Inflammatory macrophage (primary cell): ENCODE results near the gene KDM4B.

Source experiments
- DNase-seq, 2 donors: peaks; one replicate each; pipeline ENCODE4 v3.0.0-alpha.2; 2020 to 2022

KDM4B gene

GRCh38 chr19:5051619-5052018 lies 82.7 kb downstream of the KDM4B start:
- no peak for DNase-seq

- DNase-seq: no peak
These were observed 83.6 kb downstream of the KDM4B start for GRCh38 chr19:5052515-5052914.

GRCh38 chr19:5052945-5053485 lies 84.1 kb downstream of the KDM4B start:
- DNase-seq: no peak

- DNase-seq: no peak
These were observed 84.7 kb downstream of the KDM4B start for GRCh38 chr19:5053661-5054060.

- no peak for DNase-seq
These were observed 85.9 kb downstream of the KDM4B start for GRCh38 chr19:5054551-5055456.

- DNase-seq: no peak
These were observed 86.5 kb downstream of the KDM4B start for GRCh38 chr19:5055457-5055776.

GRCh38 chr19:5057860-5058259 lies 88.9 kb downstream of the KDM4B start:
- no peak for DNase-seq

- no peak for DNase-seq
These were observed 89.8 kb downstream of the KDM4B start for GRCh38 chr19:5058521-5059212.

GRCh38 chr19:5059213-5059574 lies 90.3 kb downstream of the KDM4B start:
- DNase-seq: no peak

- DNase-seq: no peak
These were observed 90.9 kb downstream of the KDM4B start for GRCh38 chr19:5059793-5060192.

GRCh38 chr19:5062195-5062594 lies 93.3 kb downstream of the KDM4B start:
- DNase-seq: no peak

GRCh38 chr19:5062799-5063198 lies 93.9 kb downstream of the KDM4B start:
- DNase-seq: no peak

- DNase-seq: no peak
These were observed 95.1 kb downstream of the KDM4B start for GRCh38 chr19:5063873-5064645.

- no peak for DNase-seq
These were observed 96.0 kb downstream of the KDM4B start for GRCh38 chr19:5064896-5065295.

GRCh38 chr19:5065663-5066093 lies 96.8 kb downstream of the KDM4B start:
- no peak for DNase-seq

GRCh38 chr19:5066768-5067167 lies 97.9 kb downstream of the KDM4B start:
- no peak for DNase-seq

GRCh38 chr19:5067678-5068077 lies 98.8 kb downstream of the KDM4B start:
- DNase-seq: no peak

- no peak for DNase-seq
These were observed 99.5 kb downstream of the KDM4B start for GRCh38 chr19:5068233-5069072.

- DNase-seq: no peak
These were observed 101.4 kb downstream of the KDM4B start for GRCh38 chr19:5070331-5070730.

GRCh38 chr19:5070930-5071329 lies 102.0 kb downstream of the KDM4B start:
- DNase-seq: no peak

- DNase-seq: no peak
These were observed 102.7 kb downstream of the KDM4B start for GRCh38 chr19:5071579-5071978.

- DNase-seq: no peak
These were observed 103.2 kb downstream of the KDM4B start for GRCh38 chr19:5072115-5072514.
